ENCODE results near the gene CADM4.

DNA sequence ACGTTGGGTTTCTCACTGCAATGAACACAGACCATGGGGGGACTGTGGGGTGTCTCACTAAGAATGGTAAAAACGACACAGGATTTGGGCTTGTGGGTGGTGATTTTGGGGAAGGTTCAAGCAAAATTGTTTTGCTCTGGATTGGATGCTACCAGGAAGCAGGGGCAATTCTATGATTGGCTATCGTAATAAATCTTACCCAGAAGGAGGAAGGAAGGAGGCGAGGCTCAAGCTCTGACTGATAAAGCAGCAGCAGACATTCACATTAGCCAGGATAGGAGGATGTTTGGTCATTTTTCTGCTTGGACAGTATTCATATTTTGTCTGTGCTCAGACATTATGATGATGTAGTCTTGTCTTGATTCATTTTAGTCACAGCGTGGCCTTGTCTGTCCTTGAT is 41.8 kb downstream of the CADM4 start:
- TF ChIP-seq, protein P1, sequence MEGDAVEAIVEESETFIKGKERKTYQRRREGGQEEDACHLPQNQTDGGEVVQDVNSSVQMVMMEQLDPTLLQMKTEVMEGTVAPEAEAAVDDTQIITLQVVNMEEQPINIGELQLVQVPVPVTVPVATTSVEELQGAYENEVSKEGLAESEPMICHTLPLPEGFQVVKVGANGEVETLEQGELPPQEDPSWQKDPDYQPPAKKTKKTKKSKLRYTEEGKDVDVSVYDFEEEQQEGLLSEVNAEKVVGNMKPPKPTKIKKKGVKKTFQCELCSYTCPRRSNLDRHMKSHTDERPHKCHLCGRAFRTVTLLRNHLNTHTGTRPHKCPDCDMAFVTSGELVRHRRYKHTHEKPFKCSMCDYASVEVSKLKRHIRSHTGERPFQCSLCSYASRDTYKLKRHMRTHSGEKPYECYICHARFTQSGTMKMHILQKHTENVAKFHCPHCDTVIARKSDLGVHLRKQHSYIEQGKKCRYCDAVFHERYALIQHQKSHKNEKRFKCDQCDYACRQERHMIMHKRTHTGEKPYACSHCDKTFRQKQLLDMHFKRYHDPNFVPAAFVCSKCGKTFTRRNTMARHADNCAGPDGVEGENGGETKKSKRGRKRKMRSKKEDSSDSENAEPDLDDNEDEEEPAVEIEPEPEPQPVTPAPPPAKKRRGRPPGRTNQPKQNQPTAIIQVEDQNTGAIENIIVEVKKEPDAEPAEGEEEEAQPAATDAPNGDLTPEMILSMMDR (IDR thresholded peaks at IDR 0.05): no peak
- TF ChIP-seq, protein P2, sequence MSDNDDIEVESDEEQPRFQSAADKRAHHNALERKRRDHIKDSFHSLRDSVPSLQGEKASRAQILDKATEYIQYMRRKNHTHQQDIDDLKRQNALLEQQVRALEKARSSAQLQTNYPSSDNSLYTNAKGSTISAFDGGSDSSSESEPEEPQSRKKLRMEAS (IDR thresholded peaks at IDR 0.05; ENCODE audit: low read depth): no peak
